Neural cell (in vitro differentiated cells): Measurements from ENCODE around the gene BMP4. TPM values are rescaled to one million over a fixed set of nuclear protein-coding genes. Genes with fewer than 3 reads are reported as not detected.

ENCODE experiments used
- H2AFZ ChIP-seq: fragments of 200-600, 300-800 bp; sonication (generic), shearing (Covaris generic); 2 replicates; pipeline ENCODE4 v1.6.0; 2014; ENCODE audit warnings: low read depth, mild to moderate bottlenecking, antibody characterized with exemption, low read length, moderate library complexity
- H3F3A ChIP-seq: fragments of 200-600 bp; shearing (Covaris generic); 2 replicates; pipeline ENCODE4 v1.6.1; 2016; ENCODE audit warnings: mild to moderate bottlenecking, moderate library complexity, mixed read lengths, antibody characterized with exemption, low read length; ENCODE audit not compliant: insufficient read depth, poor library complexity, severe bottlenecking
- H3K27ac ChIP-seq: fragments of 200-600, 300-800 bp; sonication (generic), shearing (Covaris generic); 2 replicates; pipeline ENCODE4 v1.5.1; 2014; ENCODE audit warnings: mild to moderate bottlenecking, low read length, moderate library complexity
- H3K27me3 ChIP-seq: fragments of 300-800, 200-600 bp; sonication (generic), shearing (Covaris generic); 2 replicates; pipeline ENCODE4 v1.6.0; 2014; ENCODE audit warnings: mild to moderate bottlenecking, low read depth, low read length, moderate library complexity; ENCODE audit not compliant: insufficient read depth
- H3K36me3 ChIP-seq: fragments of 300-800, 200-600 bp; sonication (generic), shearing (Covaris generic); 2 replicates; pipeline ENCODE4 v1.5.1; 2014; ENCODE audit warnings: mild to moderate bottlenecking, antibody characterized with exemption, low read length, moderate library complexity; ENCODE audit not compliant: insufficient read depth
- H3K4me2 ChIP-seq: fragments of 300-800, 200-600 bp; sonication (generic), shearing (Covaris generic); 2 replicates; pipeline ENCODE4 v1.6.0; 2014; ENCODE audit warnings: mild to moderate bottlenecking, low read length
- H3K4me3 ChIP-seq: fragments of 300-800, 200-600 bp; sonication (generic), shearing (Covaris generic); 2 replicates; pipeline ENCODE4 v1.5.1; 2014; ENCODE audit warnings: mild to moderate bottlenecking, low read length, moderate library complexity
- H3K79me2 ChIP-seq: fragments of 200-600 bp; shearing (Covaris generic); replicated peaks from 2 replicates; pipeline ENCODE4 v1.6.0; 2014; ENCODE audit warnings: mild to moderate bottlenecking, low read length, moderate library complexity; ENCODE audit not compliant: insufficient read depth
- H3K9ac ChIP-seq: fragments of 300-800, 200-600 bp; sonication (generic), shearing (Covaris generic); 2 replicates; pipeline ENCODE4 v1.6.1; 2016; ENCODE audit warnings: mild to moderate bottlenecking, low read length, mixed read lengths
- H3K9me2 ChIP-seq: fragments of 200-600 bp; shearing (Covaris generic); 2 replicates; pipeline ENCODE4 v1.6.1; 2016; ENCODE audit warnings: mild to moderate bottlenecking, low read length, mixed read lengths; ENCODE audit not compliant: insufficient read depth
- H3K9me3 ChIP-seq: fragments of 200-600, 300-800 bp; sonication (generic), shearing (Covaris generic); 2 replicates; pipeline ENCODE4 v1.6.1; 2016; ENCODE audit warnings: mild to moderate bottlenecking, mixed run types, low read length, moderate library complexity, mixed read lengths
- H4K20me1 ChIP-seq: fragments of 200-600 bp; shearing (Covaris generic); 2 replicates; pipeline ENCODE4 v1.6.1; 2016; ENCODE audit warnings: mild to moderate bottlenecking, mixed run types; ENCODE audit not compliant: insufficient read depth
- CTCF ChIP-seq: fragments of 450-650 bp; IDR thresholded peaks from 2 replicates; pipeline ENCODE4 v1.5.1; 2014; ENCODE audit warnings: antibody characterized with exemption, mild to moderate bottlenecking, moderate library complexity; ENCODE audit not compliant: poor library complexity, severe bottlenecking
- EP300 ChIP-seq: fragments of 450-650 bp; conservative IDR thresholded peaks from 2 replicates; pipeline ENCODE4 v1.6.1; 2014; ENCODE audit warnings: antibody characterized with exemption, mild to moderate bottlenecking, moderate library complexity; ENCODE audit not compliant: poor library complexity, severe bottlenecking
- EZH2 ChIP-seq: fragments of 200-600, 300-800 bp; shearing (Covaris generic), sonication (generic); IDR thresholded peaks from 2 replicates; pipeline ENCODE4 v1.6.1; 2014; ENCODE audit warnings: antibody characterized with exemption, low read length, borderline replicate concordance, mild to moderate bottlenecking; ENCODE audit not compliant: insufficient read depth, poor library complexity, severe bottlenecking
- MXI1 ChIP-seq: fragments of 450-650 bp; conservative IDR thresholded peaks from 2 replicates; pipeline ENCODE4 v1.6.1; 2014; ENCODE audit warnings: antibody characterized with exemption, mild to moderate bottlenecking; ENCODE audit not compliant: poor library complexity, severe bottlenecking
- POLR2AphosphoS5 ChIP-seq: IDR thresholded peaks from 2 replicates; pipeline ENCODE4 v1.6.1; 2012
- RAD21 ChIP-seq: fragments of 450-650 bp; conservative IDR thresholded peaks from 2 replicates; pipeline ENCODE4 v1.6.1; 2014; ENCODE audit warnings: antibody characterized with exemption, mild to moderate bottlenecking, moderate library complexity
- SMC3 ChIP-seq: fragments of 450-650 bp; conservative IDR thresholded peaks from 2 replicates; pipeline ENCODE4 v1.6.1; 2014; ENCODE audit warnings: antibody characterized with exemption, mild to moderate bottlenecking, moderate library complexity; ENCODE audit not compliant: poor library complexity
- TAF1 ChIP-seq: IDR thresholded peaks from 2 replicates; pipeline ENCODE4 v1.6.1; 2012; ENCODE audit warnings: low read depth
- polyA plus RNA-seq: library from polyadenylated mRNA; depleted of rRNA; stranded (reverse); fragments of >200 nt; gene quantifications from 2 replicates; pipeline ENCODE4 v1.2.3, GENCODE V29; 2014
- TF ChIP-seq, protein P1 (sequence below): IDR thresholded peaks from 2 replicates; pipeline ENCODE4 v1.6.1; 2012; ENCODE audit warnings: borderline replicate concordance

Gene BMP4
- polyA plus RNA-seq, 1 donor from 2014 or later, result 2.5 TPM

- no peak overlapping the region for H3K27ac ChIP-seq
- TF ChIP-seq EZH2, result no peak
- no peak for TF ChIP-seq MXI1
- no peak for TF ChIP-seq SMC3
- TF ChIP-seq, protein P1, sequence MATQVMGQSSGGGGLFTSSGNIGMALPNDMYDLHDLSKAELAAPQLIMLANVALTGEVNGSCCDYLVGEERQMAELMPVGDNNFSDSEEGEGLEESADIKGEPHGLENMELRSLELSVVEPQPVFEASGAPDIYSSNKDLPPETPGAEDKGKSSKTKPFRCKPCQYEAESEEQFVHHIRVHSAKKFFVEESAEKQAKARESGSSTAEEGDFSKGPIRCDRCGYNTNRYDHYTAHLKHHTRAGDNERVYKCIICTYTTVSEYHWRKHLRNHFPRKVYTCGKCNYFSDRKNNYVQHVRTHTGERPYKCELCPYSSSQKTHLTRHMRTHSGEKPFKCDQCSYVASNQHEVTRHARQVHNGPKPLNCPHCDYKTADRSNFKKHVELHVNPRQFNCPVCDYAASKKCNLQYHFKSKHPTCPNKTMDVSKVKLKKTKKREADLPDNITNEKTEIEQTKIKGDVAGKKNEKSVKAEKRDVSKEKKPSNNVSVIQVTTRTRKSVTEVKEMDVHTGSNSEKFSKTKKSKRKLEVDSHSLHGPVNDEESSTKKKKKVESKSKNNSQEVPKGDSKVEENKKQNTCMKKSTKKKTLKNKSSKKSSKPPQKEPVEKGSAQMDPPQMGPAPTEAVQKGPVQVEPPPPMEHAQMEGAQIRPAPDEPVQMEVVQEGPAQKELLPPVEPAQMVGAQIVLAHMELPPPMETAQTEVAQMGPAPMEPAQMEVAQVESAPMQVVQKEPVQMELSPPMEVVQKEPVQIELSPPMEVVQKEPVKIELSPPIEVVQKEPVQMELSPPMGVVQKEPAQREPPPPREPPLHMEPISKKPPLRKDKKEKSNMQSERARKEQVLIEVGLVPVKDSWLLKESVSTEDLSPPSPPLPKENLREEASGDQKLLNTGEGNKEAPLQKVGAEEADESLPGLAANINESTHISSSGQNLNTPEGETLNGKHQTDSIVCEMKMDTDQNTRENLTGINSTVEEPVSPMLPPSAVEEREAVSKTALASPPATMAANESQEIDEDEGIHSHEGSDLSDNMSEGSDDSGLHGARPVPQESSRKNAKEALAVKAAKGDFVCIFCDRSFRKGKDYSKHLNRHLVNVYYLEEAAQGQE, result no peak
- TF ChIP-seq POLR2AphosphoS5, result no peak
Measured at GRCh38 chr14:54002653-54003052, 46.0 kb upstream of the BMP4 start.

DNA sequence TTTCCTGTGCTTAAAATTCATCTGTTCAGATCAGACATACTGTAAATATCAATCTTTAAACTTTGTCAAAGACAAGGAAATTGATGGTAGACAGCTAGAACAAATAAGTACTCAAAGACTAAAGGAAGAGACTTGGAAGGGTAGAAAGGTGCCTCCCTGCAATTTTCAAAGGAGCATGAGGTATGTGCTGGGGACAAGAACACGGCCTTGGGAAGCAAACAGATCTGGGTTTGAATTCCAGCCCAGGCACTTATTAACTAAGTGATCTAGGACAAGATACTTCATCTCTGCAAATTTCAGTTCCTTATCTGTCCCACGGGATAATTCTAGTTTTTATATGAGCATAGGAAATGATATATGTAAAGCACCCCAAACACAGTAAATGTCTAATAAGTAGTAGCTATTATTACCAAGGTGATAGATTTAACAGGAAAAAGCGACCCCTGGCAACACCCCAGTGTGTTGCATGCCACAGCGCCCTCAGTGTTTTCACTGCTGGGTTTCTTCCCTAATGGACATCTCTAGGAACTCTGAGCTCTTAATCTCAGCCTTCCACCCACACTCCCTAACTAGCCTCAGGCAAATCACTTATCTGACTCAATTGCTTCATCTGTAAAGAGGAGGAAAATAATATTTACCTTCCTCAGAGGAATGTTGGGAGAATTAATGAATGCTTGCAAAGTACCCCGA lies 44.7 kb upstream of the BMP4 start:
- no peaks in the 10 kb centered on the region for H3K36me3 ChIP-seq
- TF ChIP-seq SMC3, result no peak
- TF ChIP-seq, protein P1, result no peak
- TF ChIP-seq POLR2AphosphoS5, result no peak
- TF ChIP-seq TAF1, result no peak
- TF ChIP-seq EP300, result no peak
- no peak for TF ChIP-seq MXI1
- TF ChIP-seq RAD21, result no peak
- no peak for TF ChIP-seq EZH2
- TF ChIP-seq CTCF, result no peak
- H4K20me1 ChIP-seq, result no peaks in the 10 kb centered on the region
- no peak overlapping the region for H2AFZ ChIP-seq
- no peaks in the 10 kb centered on the region for H3K9me2 ChIP-seq
- H3K4me2 ChIP-seq, result no peak overlapping the region
- H3K9me3 ChIP-seq, result no peaks in the 10 kb centered on the region
- H3K79me2 ChIP-seq, result no peaks in the 10 kb centered on the region
- H3F3A ChIP-seq, result no peaks in the 10 kb centered on the region
- H3K9ac ChIP-seq, result no peak overlapping the region
- H3K4me3 ChIP-seq, result no peak overlapping the region
- H3K27ac ChIP-seq, result no peak overlapping the region
- H3K27me3 ChIP-seq, result no peaks in the 10 kb centered on the region

More at GRCh38 chr14:54002653-54003052, 46.0 kb upstream of the BMP4 start:
- H3K79me2 ChIP-seq, result no peaks in the 10 kb centered on the region
- no peak overlapping the region for H2AFZ ChIP-seq
- H3K27me3 ChIP-seq, result no peaks in the 10 kb centered on the region
- no peak overlapping the region for H3K4me2 ChIP-seq
- H3K4me3 ChIP-seq, result no peak overlapping the region
- no peak overlapping the region for H3K9ac ChIP-seq
- no peaks in the 10 kb centered on the region for H3K9me3 ChIP-seq
- no peaks in the 10 kb centered on the region for H3K36me3 ChIP-seq
- H3K9me2 ChIP-seq, result no peaks in the 10 kb centered on the region
- H3F3A ChIP-seq, result no peaks in the 10 kb centered on the region
- no peaks in the 10 kb centered on the region for H4K20me1 ChIP-seq
